Mucosa of descending colon (tissue), 3 donors: Measurements from ENCODE around the gene ADGRD1. TPM values are rescaled to one million over a fixed set of nuclear protein-coding genes. Genes with fewer than 3 reads are reported as not detected.

Experiments
- ATAC-seq: fragments of 200-7000 bp; cut with Tn5 transposase; one replicate; pipeline ENCODE4 v1.9.1; 2020; ENCODE audit warnings: mild to moderate bottlenecking, moderate library complexity
- DNase-seq, 3 donors: peaks; one replicate each; pipeline ENCODE4 v3.0.0-alpha.2; 2020
- H3K36me3 ChIP-seq: fragments of 200-600 bp; one replicate; pipeline ENCODE4 v1.8.0; 2021; ENCODE audit warnings: low read depth, mild to moderate bottlenecking
- H3K4me1 ChIP-seq: fragments of 200-600 bp; one replicate; pipeline ENCODE4 v1.8.0; 2021; ENCODE audit warnings: low read depth, mild to moderate bottlenecking
- H3K4me3 ChIP-seq: fragments of 200-600 bp; one replicate; pipeline ENCODE4 v1.8.0; 2021; ENCODE audit warnings: mild to moderate bottlenecking
- H3K9me3 ChIP-seq: fragments of 200-600 bp; one replicate; pipeline ENCODE4 v1.8.0; 2021; ENCODE audit warnings: mild to moderate bottlenecking
- intact Hi-C, 2 donors: fragments of 100-400 bp; cut with DNase I in 1 of 2; cut with micrococcal nuclease in 1 of 2; formaldehyde crosslinking; loops; one replicate each; pipeline versions ENCODE4 v1.11.0 to v1.11.1; 2022; cut with DNase I, micrococcal nuclease
- total RNA-seq, 3 donors: library from RNA; stranded (reverse); fragmentation: NEBNext Ultra II Directional in 2 of 3; extraction: Animal tissue kit (Norgen Biotek cat#: 25700) in 2 of 3; gene quantifications; one replicate each; pipeline versions ENCODE4 v1.2.1 to v1.2.4, GENCODE V29; 2021 to 2023
- TF ChIP-seq, protein P1 (sequence below): fragments of 200-600 bp; IDR thresholded peaks from one replicate; pipeline ENCODE4 v1.8.0; 2022; ENCODE audit warnings: antibody characterized with exemption, mild to moderate bottlenecking
- donor health status: DM: no; HTN: no; CAD: no; lungs with moderate emphysema.
- donor health status: DM: no; HTN: no; CAD: no.
- donor health status: DM: no; HTN: yes; CAD: no.

ADGRD1 gene
- total RNA-seq, 3 donors from 2014 or later = 2.6 to 18.4 (median 12.9) TPM

DNA sequence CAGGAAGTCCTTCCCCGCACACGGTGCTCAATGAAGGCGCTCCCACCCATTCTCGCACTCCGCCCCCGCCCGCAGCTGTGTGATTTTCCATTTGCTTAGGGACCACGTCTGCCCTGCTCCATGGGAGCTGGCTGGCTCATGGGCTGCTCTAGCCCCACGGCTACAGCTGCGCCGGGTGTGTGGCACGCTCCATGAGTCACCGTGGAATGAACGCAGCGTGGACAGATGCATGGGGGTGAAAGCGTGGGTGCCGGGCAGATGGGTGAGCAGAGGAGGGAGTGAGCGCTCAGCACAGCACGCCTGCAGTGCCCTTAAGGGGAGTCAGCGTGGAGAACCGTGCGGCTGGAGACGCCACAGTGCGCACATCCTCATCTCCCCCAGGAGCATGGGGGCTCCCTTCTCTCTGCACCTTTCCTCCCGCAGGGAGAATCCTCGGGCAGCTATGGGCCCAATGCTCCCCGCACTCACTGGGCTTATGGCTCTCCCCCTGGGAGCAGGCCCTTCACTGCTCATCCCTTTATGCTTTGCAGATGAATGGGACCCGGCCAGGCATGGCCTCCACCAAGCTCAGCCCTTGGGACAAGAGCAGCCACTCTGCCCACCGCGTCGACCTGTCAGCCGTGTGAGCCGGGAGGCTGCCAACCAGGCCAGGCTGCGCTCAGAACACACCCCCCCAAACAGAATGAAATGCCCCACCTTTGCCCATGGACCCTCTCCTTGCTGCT lies 185.1 kb downstream of the ADGRD1 start:
- no peak for DNase-seq
- no peak for ATAC-seq
- H3K9me3 ChIP-seq = no peaks in the 10 kb centered on the region
- no peaks in the 10 kb centered on the region for H3K36me3 ChIP-seq
- TF ChIP-seq, protein P1, sequence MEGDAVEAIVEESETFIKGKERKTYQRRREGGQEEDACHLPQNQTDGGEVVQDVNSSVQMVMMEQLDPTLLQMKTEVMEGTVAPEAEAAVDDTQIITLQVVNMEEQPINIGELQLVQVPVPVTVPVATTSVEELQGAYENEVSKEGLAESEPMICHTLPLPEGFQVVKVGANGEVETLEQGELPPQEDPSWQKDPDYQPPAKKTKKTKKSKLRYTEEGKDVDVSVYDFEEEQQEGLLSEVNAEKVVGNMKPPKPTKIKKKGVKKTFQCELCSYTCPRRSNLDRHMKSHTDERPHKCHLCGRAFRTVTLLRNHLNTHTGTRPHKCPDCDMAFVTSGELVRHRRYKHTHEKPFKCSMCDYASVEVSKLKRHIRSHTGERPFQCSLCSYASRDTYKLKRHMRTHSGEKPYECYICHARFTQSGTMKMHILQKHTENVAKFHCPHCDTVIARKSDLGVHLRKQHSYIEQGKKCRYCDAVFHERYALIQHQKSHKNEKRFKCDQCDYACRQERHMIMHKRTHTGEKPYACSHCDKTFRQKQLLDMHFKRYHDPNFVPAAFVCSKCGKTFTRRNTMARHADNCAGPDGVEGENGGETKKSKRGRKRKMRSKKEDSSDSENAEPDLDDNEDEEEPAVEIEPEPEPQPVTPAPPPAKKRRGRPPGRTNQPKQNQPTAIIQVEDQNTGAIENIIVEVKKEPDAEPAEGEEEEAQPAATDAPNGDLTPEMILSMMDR = no peak
- H3K4me3 ChIP-seq = no peak overlapping the region
- H3K4me1 ChIP-seq = no peaks in the 10 kb centered on the region
- intact Hi-C loops = no loop called here

DNA sequence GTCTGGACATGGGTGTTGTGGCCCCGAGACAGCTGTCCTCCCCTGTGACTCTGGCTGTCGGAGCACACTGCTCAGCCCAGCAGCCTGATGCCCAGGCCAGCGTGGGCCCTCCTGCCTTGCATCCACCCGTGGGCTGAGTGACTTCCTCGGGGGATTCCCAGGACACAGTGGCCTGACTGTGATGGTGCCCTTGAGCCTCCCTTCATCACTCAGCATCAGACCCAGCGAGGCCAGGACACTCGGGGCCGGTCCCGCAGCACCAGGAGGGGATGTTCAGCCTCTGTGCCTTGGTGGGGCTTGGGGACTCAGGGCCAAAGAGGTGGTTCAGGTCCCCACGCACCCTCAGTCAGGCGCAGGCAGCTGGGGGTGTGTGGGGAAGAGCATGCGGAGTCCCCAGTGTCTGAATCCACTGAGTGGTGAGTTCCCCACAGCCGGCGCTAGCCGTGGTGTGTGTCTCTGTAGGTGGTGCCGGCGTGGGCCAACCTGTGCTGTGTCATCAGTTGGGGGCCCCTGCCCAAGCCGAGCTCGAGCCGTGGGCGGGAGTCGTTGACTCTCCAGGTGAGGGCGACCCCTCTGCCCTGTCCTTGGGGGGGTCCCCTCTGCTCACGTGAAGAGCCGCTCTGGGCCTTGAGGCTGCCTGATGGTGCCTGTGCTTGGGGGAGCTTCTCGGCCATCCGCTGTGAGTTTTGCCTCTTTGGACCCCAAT lies 185.8 kb downstream of the ADGRD1 start:
- Histone ChIP-seq H3K4me1 (no peaks in the 10 kb centered on the region), H3K36me3 (no peaks in the 10 kb centered on the region), H3K4me3 (no peak overlapping the region), H3K9me3 (no peaks in the 10 kb centered on the region)
- intact Hi-C loops = no loop called here
- ATAC-seq (no peak), DNase-seq (no peak)
- TF ChIP-seq, protein P1 = no peak

DNA sequence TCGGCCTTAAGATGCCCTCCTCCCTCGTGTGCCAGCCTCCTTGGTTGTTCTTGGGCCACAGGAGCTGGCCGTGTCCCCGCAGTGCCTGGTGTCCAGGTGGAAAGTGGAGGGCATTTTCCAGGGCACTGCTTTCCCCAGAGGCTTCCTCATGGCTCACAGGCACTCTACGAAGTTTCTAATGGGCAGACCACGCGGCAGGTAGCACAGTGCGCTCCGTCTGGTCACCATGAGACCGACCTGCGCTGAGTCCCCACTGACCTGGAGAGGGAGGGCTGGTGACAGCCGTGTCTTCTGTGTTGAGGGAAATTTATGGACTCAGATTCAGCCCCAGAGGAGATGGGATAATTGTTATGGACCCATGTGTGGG lies 186.3 kb downstream of the ADGRD1 start:
- intact Hi-C loops = no loop called here
- Histone ChIP-seq H3K4me3 (no peak overlapping the region), H3K9me3 (no peaks in the 10 kb centered on the region), H3K36me3 (no peaks in the 10 kb centered on the region), H3K4me1 (no peaks in the 10 kb centered on the region)
- no peak for DNase-seq
- no peak for ATAC-seq
- TF ChIP-seq, protein P1 = no peak

DNA sequence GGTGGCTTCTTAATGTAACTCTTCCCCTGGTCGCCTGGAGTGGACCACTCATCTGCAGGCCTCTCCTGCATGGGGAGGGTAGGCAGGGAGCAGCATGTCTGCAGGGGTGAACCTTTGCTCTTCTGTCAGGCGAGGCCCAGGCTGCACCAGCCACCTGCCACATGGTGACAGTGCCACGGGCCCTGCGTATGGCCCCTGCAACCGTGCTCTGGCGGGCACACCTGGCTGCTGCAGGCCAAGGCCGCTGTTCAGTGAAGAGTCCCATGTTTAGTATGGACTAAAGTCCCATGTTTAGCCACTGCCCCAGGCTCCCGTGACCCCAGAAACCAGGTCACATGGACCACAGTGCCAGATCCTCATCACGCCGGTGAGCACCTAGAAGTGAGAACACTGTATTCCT lies 187.0 kb downstream of the ADGRD1 start:
- Histone ChIP-seq H3K4me1 (no peaks in the 10 kb centered on the region), H3K9me3 (no peaks in the 10 kb centered on the region), H3K36me3 (no peaks in the 10 kb centered on the region), H3K4me3 (no peak overlapping the region)
- intact Hi-C loops = no loop called here
- DNase-seq (no peak), ATAC-seq (no peak)
- TF ChIP-seq, protein P1 = no peak

DNA sequence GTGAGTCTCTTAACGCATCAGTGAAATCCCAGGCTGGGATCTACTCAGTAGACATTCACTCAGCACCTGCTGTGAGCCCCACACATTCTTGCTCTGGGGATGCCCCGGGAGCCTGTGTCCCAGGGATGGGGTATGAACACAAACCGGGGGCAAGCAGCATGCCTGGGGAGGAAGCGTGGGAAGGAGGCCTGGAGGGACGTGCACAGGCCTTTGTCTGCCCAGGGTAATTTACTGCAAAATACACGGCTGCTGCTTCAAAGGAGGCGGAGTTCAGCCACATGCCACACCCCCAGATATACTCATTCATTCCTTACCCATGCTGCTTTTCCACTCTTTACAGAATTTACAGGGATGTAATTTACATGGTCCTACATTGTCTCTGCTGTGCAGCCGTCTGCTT lies 187.8 kb downstream of the ADGRD1 start:
- no peak for DNase-seq
- H3K9me3 ChIP-seq = no peaks in the 10 kb centered on the region

More for the DNA sequence above, 187.8 kb downstream of the ADGRD1 start:
- no peak for ATAC-seq
- TF ChIP-seq, protein P1 = no peak
- Histone ChIP-seq H3K4me1 (no peaks in the 10 kb centered on the region), H3K36me3 (no peaks in the 10 kb centered on the region), H3K4me3 (no peak overlapping the region)
- intact Hi-C loops = no loop called here
